ENCODE data around the gene SUMO4. TPM values are rescaled to one million over a fixed set of nuclear protein-coding genes. Genes with fewer than 3 reads are reported as not detected.
A peak's percentile ranks its signal among the peaks of the same experiment; 100 is the strongest.
"Not testable (repeated sequence)": the region's sequence is repeated elsewhere in the genome, so short reads cannot be mapped to it uniquely, and the experiment has no call there.

SUMO4 gene
- total RNA-seq, 2 experiments from 2014 or later, result 5.5 to 5.9 TPM

DNA sequence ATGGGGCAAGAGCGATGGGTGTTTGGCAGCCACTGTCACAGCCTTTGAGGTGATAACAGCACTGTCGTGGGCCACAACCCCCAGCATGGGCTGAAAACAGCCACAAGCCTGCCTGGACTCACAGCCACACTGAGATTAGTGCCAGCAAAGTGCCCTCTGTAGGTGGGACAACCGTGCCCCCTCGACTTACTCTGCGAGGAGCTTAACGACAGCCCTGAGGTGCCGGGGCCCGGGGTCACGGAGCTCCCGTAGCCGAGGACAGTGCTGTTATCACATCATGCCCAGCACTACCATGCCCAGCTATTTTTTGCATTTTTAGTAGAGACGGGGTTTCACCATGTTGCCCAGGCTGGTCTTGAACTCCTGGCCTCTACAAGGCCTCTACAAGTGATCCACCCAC is 36.6 kb downstream of the SUMO4 start:
- CTCF ChIA-PET, result interaction anchor here (1.0 to 6.3 kb wide), 5 partner anchors 46 to 408 kb away, joined by 3 to 58 read pairs (median 7); no protein-coding TSS in a partner anchor
- intact Hi-C loops (cut with micrococcal nuclease), result no loop called here
- Mint-ChIP-seq H3K27ac (no peak overlapping the region), H3K4me3 (no peak overlapping the region), H3K27me3 (ENCODE audit: low read depth) (no peaks in the 10 kb centered on the region), H3K4me1 (ENCODE audit: low read depth) (peaks cover 13% of the 10 kb centered on the region), H3K9me3 (no peaks in the 10 kb centered on the region), H3K36me3 (ENCODE audit: low read depth) (no peaks in the 10 kb centered on the region)
- DNase-seq, result no peak

DNA sequence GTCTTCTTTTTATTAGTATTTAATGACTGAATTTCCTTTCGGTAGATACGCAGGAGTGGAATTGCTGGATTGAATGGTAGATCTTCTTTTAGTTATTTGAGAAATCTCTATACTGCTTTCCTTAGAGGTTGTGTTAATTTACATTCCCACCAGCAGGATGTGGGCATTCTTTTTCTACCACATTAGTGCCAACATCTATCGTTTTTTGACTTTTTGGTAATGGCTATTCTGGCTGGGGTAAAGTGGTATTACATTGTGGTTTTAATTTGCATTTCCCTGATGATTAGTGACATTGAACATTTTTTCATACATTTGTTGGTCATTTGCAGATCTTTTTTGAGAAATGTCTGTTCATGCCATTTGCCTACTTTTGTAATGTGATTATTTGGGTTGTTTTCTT is 37.1 kb downstream of the SUMO4 start:
- no peak for DNase-seq
- intact Hi-C loops (cut with micrococcal nuclease), result no loop called here
- no peak overlapping the region for H3K27ac Mint-ChIP-seq
- no peaks in the 10 kb centered on the region for H3K9me3 Mint-ChIP-seq
- H3K36me3 Mint-ChIP-seq (ENCODE audit: low read depth), result no peaks in the 10 kb centered on the region
- no peak overlapping the region for H3K4me3 Mint-ChIP-seq
- CTCF ChIA-PET, result interaction anchor here (2.5 to 6.3 kb wide), 2 partner anchors 80 to 409 kb away, joined by 7 to 58 read pairs; no protein-coding TSS in a partner anchor
- no peaks in the 10 kb centered on the region for H3K27me3 Mint-ChIP-seq (ENCODE audit: low read depth)
- peaks cover 11% of the 10 kb centered on the region for H3K4me1 Mint-ChIP-seq (ENCODE audit: low read depth)

DNA sequence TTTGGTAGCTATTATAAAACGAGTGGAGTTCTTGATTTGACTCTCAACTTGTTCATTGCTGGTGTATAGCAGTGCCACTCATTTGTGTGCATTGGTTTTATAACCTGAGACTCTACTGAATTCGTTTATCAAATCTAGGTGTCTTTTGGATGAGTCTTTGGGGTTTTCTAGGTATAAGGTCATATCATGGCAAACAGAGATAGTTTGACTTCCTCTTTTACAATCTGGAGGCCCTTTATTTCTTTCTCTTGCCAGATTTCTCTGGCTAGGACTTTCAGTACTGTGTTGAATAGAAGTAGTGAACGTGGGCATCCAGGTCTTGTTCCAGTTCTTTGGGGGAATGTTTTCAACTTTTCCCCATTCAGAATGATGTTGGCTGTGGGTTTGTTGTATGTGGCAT is 38.8 kb downstream of the SUMO4 start:
- Mint-ChIP-seq H3K36me3 (ENCODE audit: low read depth) (no peaks in the 10 kb centered on the region), H3K27ac (peak overlapping the region; percentile 0), H3K27me3 (ENCODE audit: low read depth) (no peaks in the 10 kb centered on the region), H3K4me3 (no peak overlapping the region), H3K9me3 (no peaks in the 10 kb centered on the region), H3K4me1 (ENCODE audit: low read depth) (peaks cover 11% of the 10 kb centered on the region)
- intact Hi-C loops (cut with micrococcal nuclease), result no loop called here
- CTCF ChIA-PET, result interaction anchor here (2.5 kb wide), 1 partner anchor 410 kb away, joined by 7 read pairs; no protein-coding TSS in a partner anchor
- DNase-seq, result no peak

DNA sequence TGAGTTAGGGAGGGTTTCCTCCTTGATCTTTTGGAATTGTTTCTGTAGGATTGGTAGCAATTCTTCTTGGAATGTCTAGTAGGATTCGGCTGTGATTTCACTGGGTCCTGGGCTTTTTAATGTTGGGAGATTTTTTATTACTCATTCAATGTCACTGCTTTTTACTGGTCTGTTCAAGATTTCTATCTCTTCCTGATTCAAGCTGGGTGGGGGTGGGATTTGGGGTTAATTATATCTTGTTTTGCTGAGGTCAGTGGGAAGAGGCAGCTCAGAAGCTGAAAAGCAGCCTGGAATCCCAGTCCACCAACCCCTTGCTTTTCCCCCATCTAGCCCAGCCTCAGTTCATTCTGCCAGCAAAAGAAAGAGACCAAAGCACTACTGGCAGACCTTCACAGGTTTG is 39.6 kb downstream of the SUMO4 start:
- no peak for DNase-seq
- peaks cover 12% of the 10 kb centered on the region for H3K4me1 Mint-ChIP-seq (ENCODE audit: low read depth)
- no peaks in the 10 kb centered on the region for H3K27me3 Mint-ChIP-seq (ENCODE audit: low read depth)
- CTCF ChIA-PET, result no interaction called here
- intact Hi-C loops (cut with micrococcal nuclease), result no loop called here
- H3K36me3 Mint-ChIP-seq (ENCODE audit: low read depth), result no peaks in the 10 kb centered on the region
- H3K4me3 Mint-ChIP-seq, result no peak overlapping the region
- H3K9me3 Mint-ChIP-seq, result no peaks in the 10 kb centered on the region
- H3K27ac Mint-ChIP-seq, result no peak overlapping the region

DNA sequence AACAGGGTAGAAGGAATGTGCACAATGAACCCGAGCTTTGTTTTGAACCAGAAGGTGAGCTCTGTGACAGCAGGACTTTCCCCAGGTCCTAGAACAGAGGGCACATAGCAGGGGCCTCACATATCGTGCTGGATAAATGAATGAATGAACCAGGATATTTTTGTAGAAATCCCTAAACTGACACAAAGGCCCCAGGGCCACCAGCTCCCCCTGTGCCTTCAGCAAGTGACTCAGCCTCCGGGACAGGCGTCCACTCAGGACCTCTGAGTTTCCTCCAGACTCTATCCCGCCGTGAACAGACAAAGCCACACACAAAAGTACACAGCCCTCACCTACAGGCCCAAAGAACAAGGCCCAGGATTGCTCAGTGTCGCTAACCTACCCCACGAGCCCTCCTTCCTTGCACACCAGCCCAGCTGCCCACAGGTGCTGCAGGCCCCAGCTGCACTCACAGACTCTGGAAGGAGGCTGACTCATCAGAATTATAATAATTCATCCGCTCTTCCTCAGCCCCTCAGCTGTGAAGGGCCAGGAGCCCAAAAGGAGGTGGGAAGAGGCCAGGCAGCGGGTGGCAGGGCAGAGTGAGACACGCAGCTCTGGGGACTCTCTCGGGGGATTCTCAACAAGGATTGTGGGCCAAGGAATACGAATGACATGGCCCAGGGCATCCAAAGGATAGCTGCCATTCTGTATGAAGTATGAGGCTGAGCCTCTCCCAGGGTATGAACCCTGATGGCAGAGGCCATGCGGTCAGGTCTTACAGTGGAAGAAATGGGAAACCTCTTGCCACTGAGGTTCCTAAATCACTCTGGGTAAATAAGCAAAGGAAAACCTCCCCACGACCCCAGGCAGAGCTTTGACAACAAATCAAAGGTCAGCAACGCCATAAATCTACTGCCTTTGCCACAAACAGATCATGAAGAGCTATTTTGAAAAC is 40.9 kb downstream of the SUMO4 start:
- no peak overlapping the region for H3K27ac Mint-ChIP-seq
- H3K4me1 Mint-ChIP-seq (ENCODE audit: low read depth), result peaks cover 13% of the 10 kb centered on the region
- H3K9me3 Mint-ChIP-seq, result no peaks in the 10 kb centered on the region
- H3K4me3 Mint-ChIP-seq, result no peak overlapping the region
- H3K36me3 Mint-ChIP-seq (ENCODE audit: low read depth), result no peaks in the 10 kb centered on the region
- intact Hi-C loops (cut with micrococcal nuclease), result no loop called here
- H3K27me3 Mint-ChIP-seq (ENCODE audit: low read depth), result no peaks in the 10 kb centered on the region
- DNase-seq, result no peak
- CTCF ChIA-PET, result interaction anchor here (0.9 to 3.2 kb wide), 2 partner anchors 9 to 32 kb away, joined by 3 to 22 read pairs; no protein-coding TSS in a partner anchor

DNA sequence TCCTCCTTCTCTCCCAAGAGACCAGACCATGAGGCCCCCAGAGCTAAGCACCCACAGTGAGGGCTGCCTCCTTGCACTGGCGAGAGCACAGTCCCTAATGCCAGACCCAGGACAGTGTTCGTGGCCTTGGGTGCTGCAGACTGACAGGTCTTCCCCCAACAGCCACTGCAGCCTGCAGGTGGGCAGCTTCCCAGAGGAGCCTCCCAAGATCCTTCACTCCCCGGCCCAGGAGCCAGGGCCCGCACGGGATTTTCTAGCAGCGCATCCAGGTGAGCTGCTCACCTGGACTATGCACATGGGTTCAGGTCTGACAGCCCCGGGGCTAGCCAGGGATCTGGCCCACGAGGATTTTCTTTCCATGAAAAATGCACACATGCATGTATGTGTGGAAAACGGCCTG is 41.7 kb downstream of the SUMO4 start:
- Mint-ChIP-seq H3K36me3 (ENCODE audit: low read depth) (no peaks in the 10 kb centered on the region), H3K4me3 (no peak overlapping the region), H3K9me3 (no peaks in the 10 kb centered on the region), H3K4me1 (ENCODE audit: low read depth) (peaks cover 13% of the 10 kb centered on the region), H3K27me3 (ENCODE audit: low read depth) (no peaks in the 10 kb centered on the region), H3K27ac (no peak overlapping the region)
- CTCF ChIA-PET, result interaction anchor here (0.9 to 3.2 kb wide), 2 partner anchors 10 to 31 kb away, joined by 3 to 22 read pairs; no protein-coding TSS in a partner anchor
- intact Hi-C loops (cut with micrococcal nuclease), result no loop called here
- no peak for DNase-seq

DNA sequence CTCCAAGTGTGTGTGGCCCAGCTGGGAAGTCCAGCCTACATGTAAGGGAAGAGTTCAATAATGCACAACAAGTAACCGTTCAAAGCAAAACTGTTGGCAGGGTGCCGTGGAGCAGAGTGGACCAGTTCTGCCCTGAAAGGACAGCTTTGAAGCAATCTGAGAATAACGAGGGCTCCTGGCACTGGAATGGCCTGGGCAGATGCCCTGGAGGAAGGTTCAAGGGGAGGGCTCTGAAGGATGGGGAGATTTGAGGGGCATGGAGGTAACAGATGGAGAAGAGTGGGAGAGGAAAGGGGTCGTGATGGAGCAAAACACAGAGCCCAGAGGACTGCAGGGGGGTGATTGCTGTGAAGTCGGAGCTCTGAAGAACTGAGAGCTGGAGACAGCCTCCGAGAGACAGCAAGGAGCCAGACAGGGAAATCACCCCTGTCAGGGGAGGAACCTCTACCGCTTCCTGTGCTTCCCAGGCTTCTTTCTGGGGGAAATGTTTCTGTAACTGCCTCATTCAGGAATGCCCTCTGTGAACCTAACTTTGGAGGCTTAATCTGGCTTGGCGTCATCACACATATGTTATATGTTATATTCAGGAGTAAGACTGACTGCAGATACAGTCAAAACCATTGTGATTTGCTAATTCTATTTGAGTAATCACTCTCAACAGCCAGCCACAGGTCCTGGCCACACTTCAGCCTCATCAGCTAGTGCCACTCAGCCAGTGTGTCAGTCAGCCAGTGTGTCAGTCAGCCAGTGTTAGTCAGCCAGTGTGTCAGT is 43.5 kb downstream of the SUMO4 start:
- H3K36me3 Mint-ChIP-seq (ENCODE audit: low read depth), result peaks cover 4% of the 10 kb centered on the region
- no peak for DNase-seq
- no peak overlapping the region for H3K4me3 Mint-ChIP-seq
- H3K27ac Mint-ChIP-seq, result no peak overlapping the region
- intact Hi-C loops (cut with micrococcal nuclease), result no loop called here
- CTCF ChIA-PET, result interaction anchor here (0.8 to 3.2 kb wide), 5 partner anchors 10 to 415 kb away, joined by 3 to 22 read pairs (median 3); no protein-coding TSS in a partner anchor
- no peaks in the 10 kb centered on the region for H3K27me3 Mint-ChIP-seq (ENCODE audit: low read depth)
- H3K9me3 Mint-ChIP-seq, result no peaks in the 10 kb centered on the region
- peaks cover 9% of the 10 kb centered on the region for H3K4me1 Mint-ChIP-seq (ENCODE audit: low read depth)

DNA sequence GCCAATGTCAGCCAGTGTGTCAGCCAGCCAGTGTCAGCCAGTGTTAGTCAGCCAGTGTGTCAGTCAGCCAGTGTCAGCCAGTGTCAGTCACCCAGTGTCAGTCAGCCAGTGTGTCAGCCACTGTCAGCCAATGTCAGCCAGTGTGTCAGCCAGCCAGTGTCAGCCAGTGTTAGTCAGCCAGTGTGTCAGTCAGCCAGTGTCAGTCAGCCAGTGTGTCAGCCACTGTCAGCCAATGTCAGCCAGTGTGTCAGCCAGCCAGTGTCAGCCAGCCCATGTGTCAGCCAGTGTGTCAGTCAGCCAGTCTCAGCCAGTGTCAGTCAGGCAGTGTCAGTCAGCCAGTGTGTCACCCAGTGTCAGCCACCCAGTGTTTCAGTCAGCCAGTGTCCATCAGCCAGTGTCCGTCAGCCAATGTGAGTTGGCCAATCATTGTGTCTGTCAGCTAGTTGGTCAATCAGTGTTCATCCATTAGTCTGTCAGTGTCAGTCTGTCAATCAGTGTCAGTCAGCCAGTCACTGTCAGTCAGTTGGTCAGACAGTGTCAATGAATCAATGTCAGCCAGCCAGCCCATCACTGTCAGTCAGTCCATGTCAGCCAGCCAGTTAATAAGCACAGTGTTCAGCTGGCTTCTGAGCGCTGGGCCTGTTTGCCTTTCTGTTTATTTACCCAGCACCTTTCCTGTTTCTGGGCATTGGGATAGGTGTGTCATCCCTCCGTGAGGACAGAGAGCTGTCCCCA is 44.5 kb downstream of the SUMO4 start:
- H3K27ac Mint-ChIP-seq; H3K4me3 Mint-ChIP-seq; DNase-seq; H3K27me3 Mint-ChIP-seq (ENCODE audit: low read depth); H3K4me1 Mint-ChIP-seq (ENCODE audit: low read depth); H3K9me3 Mint-ChIP-seq; H3K36me3 Mint-ChIP-seq (ENCODE audit: low read depth); intact Hi-C loops (cut with micrococcal nuclease): not testable (repeated sequence)
- CTCF ChIA-PET, result interaction anchor here (0.9 to 3.6 kb wide), 5 partner anchors 11 to 75 kb away, joined by 3 to 21 read pairs (median 4); partner anchors contain the start of gene ZC3H12D

DNA sequence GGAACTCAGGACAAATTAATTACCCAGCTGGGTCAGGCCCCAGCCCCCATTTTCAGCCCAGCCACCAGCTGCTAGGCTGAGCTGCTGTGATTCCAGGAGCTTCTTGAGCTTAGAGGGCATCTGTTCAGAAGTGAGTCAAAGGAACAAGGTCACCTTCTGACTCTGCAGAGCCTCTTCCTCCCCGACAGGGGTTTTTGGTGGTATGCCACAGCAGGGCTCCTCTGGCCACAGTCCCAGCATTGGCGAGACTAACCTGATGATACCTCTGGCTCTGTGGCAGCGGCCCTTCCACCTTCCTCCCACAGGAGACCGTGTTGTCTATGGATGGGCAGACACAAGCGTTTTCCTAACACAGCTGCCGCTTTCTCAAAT is 45.0 kb downstream of the SUMO4 start:
- H3K27ac Mint-ChIP-seq, result no peak overlapping the region
- peaks cover 12% of the 10 kb centered on the region for H3K36me3 Mint-ChIP-seq (ENCODE audit: low read depth)
- peaks cover 5% of the 10 kb centered on the region for H3K4me1 Mint-ChIP-seq (ENCODE audit: low read depth)
- no peaks in the 10 kb centered on the region for H3K27me3 Mint-ChIP-seq (ENCODE audit: low read depth)
- DNase-seq, result no peak
- CTCF ChIA-PET, result interaction anchor here (0.9 to 3.6 kb wide), 4 partner anchors 13 to 74 kb away, joined by 3 to 21 read pairs (median 6); partner anchors contain the start of gene ZC3H12D
- no peak overlapping the region for H3K4me3 Mint-ChIP-seq
- no peaks in the 10 kb centered on the region for H3K9me3 Mint-ChIP-seq
- intact Hi-C loops (cut with micrococcal nuclease), result no loop called here

DNA sequence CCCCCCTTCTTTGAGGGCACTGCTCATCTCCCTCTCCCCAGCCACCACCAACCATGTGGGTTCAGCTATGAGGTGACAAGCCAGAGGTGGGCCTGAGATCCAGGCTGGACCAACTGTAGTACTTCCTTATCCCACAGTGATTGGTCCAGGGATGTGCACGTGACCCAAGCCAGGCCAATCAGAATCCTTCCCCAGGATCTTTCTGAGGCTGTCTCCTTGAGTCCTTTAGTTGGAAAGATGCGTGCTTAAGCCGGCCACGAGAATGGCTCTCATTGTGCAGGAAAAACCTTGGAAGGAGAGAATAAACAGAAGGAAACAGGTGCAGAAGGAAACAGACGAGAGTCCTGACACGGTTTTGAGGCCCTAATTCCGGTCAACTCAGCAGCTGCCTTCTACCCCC is 45.5 kb downstream of the SUMO4 start:
- peaks cover 16% of the 10 kb centered on the region for H3K36me3 Mint-ChIP-seq (ENCODE audit: low read depth)
- CTCF ChIA-PET, result interaction anchor here (0.9 to 3.6 kb wide), 2 partner anchors 39 to 71 kb away, joined by 4 to 21 read pairs; partner anchors contain the start of gene ZC3H12D
- no peak overlapping the region for H3K27ac Mint-ChIP-seq

DNA sequence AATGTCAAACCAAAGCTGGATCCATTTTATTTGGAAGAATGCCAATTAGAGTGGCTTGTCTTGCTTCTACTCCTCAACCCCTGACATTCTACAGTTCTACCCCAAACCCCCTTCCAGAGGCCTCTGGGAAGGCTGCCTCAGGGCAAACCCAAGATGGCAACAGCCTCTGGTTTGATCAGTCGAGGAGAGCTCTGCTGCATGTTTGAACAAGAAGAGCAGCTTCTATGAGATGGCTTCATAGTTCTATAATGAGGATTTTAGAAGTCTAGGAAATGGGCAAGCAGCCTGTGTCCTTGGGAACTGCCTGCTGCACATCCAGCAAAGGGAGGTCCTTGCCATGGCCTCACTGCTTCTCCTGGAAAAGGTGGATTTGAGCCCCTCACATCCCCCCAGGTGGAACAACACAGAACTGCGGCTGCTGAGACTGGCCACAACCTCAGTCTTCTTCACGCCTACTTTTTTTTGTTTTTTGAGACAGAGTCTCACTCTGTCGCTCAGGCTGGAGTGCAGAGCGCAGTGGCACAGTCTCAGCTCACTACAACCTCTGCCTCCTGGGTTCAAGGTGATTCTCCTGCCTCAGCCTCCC is 46.8 kb downstream of the SUMO4 start:
- Mint-ChIP-seq H3K9me3 (no peaks in the 10 kb centered on the region), H3K36me3 (ENCODE audit: low read depth) (peaks cover 19% of the 10 kb centered on the region), H3K27me3 (ENCODE audit: low read depth) (no peaks in the 10 kb centered on the region), H3K4me1 (ENCODE audit: low read depth) (peaks cover 9% of the 10 kb centered on the region), H3K27ac (peak overlapping the region; percentile 58), H3K4me3 (no peak overlapping the region)
- intact Hi-C loops (cut with micrococcal nuclease), result no loop called here
- CTCF ChIA-PET, result interaction anchor here (1.1 to 3.6 kb wide), 2 partner anchors 69 to 116 kb away, joined by 3 to 21 read pairs; no protein-coding TSS in a partner anchor
- DNase-seq, result no peak

More for the DNA sequence above, 45.5 kb downstream of the SUMO4 start:
- Mint-ChIP-seq H3K9me3 (no peaks in the 10 kb centered on the region), H3K4me3 (no peak overlapping the region), H3K4me1 (ENCODE audit: low read depth) (peaks cover 6% of the 10 kb centered on the region), H3K27me3 (ENCODE audit: low read depth) (no peaks in the 10 kb centered on the region)
- DNase-seq, result no peak
- intact Hi-C loops (cut with micrococcal nuclease), result no loop called here
